A673 (cell line): ENCODE data around the gene GPR27. TPM values are rescaled to one million over a fixed set of nuclear protein-coding genes. Genes with fewer than 3 reads are reported as not detected.

Experiments used
- BruUV-seq: library from RNA; stranded (reverse); fragments of 400-500 nt; replicated peaks from 2 replicates; lab custom pipeline; 2021; lab: Mats Ljungman, UMichigan
- CTCF ChIA-PET: fragments of 300-600 bp; sonication (Branson Sonifier 250); formaldehyde crosslinking; loops from one replicate; lab custom pipeline; 2022; ENCODE audit warnings: antibody characterized with exemption; lab: Charles Lee
- POLR2A ChIA-PET: fragments of 300-600 bp; sonication (Branson Sonifier 250); formaldehyde crosslinking; loops from one replicate; lab custom pipeline; 2022; ENCODE audit warnings: antibody characterized with exemption; ENCODE audit not compliant: low non-redundant PET; lab: Charles Lee
- DNase-seq: peaks from one replicate; pipeline ENCODE4 v3.0.0-alpha.2; 2015; ENCODE audit warnings: low spot score
- H3K27ac ChIP-seq: fragments of 200-600 bp; sonication (generic); 2 replicates; pipeline ENCODE4 v1.5.1; 2016; ENCODE audit warnings: mixed run types, low read depth, mild to moderate bottlenecking, mixed read lengths, antibody characterized with exemption, low read length; ENCODE audit not compliant: poor library complexity, severe bottlenecking
- H3K27me3 ChIP-seq: fragments of 200-600 bp; sonication (generic); replicated peaks from 2 replicates; pipeline ENCODE4 v1.6.1; 2017; ENCODE audit warnings: mixed run types, low read depth, mild to moderate bottlenecking, mixed read lengths, antibody characterized with exemption, low read length; ENCODE audit not compliant: insufficient read depth, poor library complexity
- H3K36me3 ChIP-seq: fragments of 200-600 bp; sonication (generic); 2 replicates; pipeline ENCODE4 v1.6.1; 2016; ENCODE audit warnings: mixed run types, mild to moderate bottlenecking, mixed read lengths, antibody characterized with exemption, low read length; ENCODE audit not compliant: insufficient read depth, poor library complexity, severe bottlenecking
- H3K4me1 ChIP-seq: fragments of 200-600 bp; sonication (generic); 2 replicates; pipeline ENCODE4 v1.6.1; 2017; ENCODE audit warnings: mixed run types, mild to moderate bottlenecking, mixed read lengths, antibody characterized with exemption, low read length; ENCODE audit not compliant: insufficient read depth, poor library complexity, severe bottlenecking
- H3K4me3 ChIP-seq: fragments of 200-600 bp; sonication (generic); 2 replicates; pipeline ENCODE4 v1.5.1; 2016; ENCODE audit warnings: low read depth, mixed run types, mild to moderate bottlenecking, mixed read lengths, low read length; ENCODE audit not compliant: poor library complexity, severe bottlenecking
- H3K9me3 ChIP-seq: fragments of 200-600 bp; sonication (generic); 2 replicates; pipeline ENCODE4 v1.6.1; 2016; ENCODE audit warnings: mixed run types, low read depth, mild to moderate bottlenecking, mixed read lengths, antibody characterized with exemption, low read length; ENCODE audit not compliant: poor library complexity, severe bottlenecking
- CTCF ChIP-seq: fragments of 300-800, 200-600 bp; sonication (generic); conservative IDR thresholded peaks from 2 replicates; pipeline ENCODE4 v1.5.1; 2017; ENCODE audit warnings: low read depth, mild to moderate bottlenecking, antibody characterized with exemption, low read length, moderate library complexity, mixed read lengths
- EZH2 ChIP-seq: fragments of 200-600 bp; sonication (generic); IDR thresholded peaks from 2 replicates; pipeline ENCODE4 v1.6.1; 2017; ENCODE audit warnings: borderline replicate concordance, low read depth, mild to moderate bottlenecking, mixed read lengths, antibody characterized with exemption, low read length; ENCODE audit not compliant: poor library complexity, severe bottlenecking
- intact Hi-C: fragments of 100-400 bp; cut with micrococcal nuclease; formaldehyde crosslinking; loops from one replicate; pipeline ENCODE4 v1.10.0; 2022; ENCODE audit not compliant: unreplicated experiment
- total RNA-seq: library from RNA; stranded (reverse); gene quantifications from 2 replicates; pipeline ENCODE4 v1.2.3, GENCODE V29; 2021

GPR27 gene
- total RNA-seq, 1 experiment from 2014 or later: 6.4 TPM

- Histone ChIP-seq H3K27ac (no peak overlapping the region), H3K4me3 (no peak overlapping the region), H3K4me1 (peaks cover 4% of the 10 kb centered on the region), H3K27me3 (peaks cover 30% of the 10 kb centered on the region), H3K9me3 (no peaks in the 10 kb centered on the region), H3K36me3 (no peaks in the 10 kb centered on the region)
- CTCF ChIA-PET: no interaction called here
- BruUV-seq: no TSS peak
- TF ChIP-seq EZH2 (no peak), CTCF (no peak)
- DNase-seq: no peak
- intact Hi-C loops: no loop called here
- POLR2A ChIA-PET: no interaction called here
Observed at GRCh38 chr3:71786551-71786950, 32.9 kb downstream of the GPR27 start.

GRCh38 chr3:71787851-71788405 lies 34.3 kb downstream of the GPR27 start:
- DNase-seq: no peak
- no peaks in the 10 kb centered on the region for H3K9me3 ChIP-seq
- no peaks in the 10 kb centered on the region for H3K36me3 ChIP-seq
- H3K4me3 ChIP-seq: no peak overlapping the region
- no peak for TF ChIP-seq CTCF
- no peak for TF ChIP-seq EZH2
- BruUV-seq: no TSS peak
- ChIA-PET POLR2A (no interaction called here), CTCF (no interaction called here)
- H3K27ac ChIP-seq: no peak overlapping the region
- intact Hi-C loops: no loop called here
- H3K27me3 ChIP-seq: peaks cover 28% of the 10 kb centered on the region
- H3K4me1 ChIP-seq: peaks cover 4% of the 10 kb centered on the region

GRCh38 chr3:71789922-71790321 lies 36.3 kb downstream of the GPR27 start:
- Histone ChIP-seq H3K4me1 (no peaks in the 10 kb centered on the region), H3K27ac (no peak overlapping the region), H3K36me3 (no peaks in the 10 kb centered on the region), H3K4me3 (no peak overlapping the region), H3K27me3 (peaks cover 10% of the 10 kb centered on the region), H3K9me3 (no peaks in the 10 kb centered on the region)
- ChIA-PET CTCF (no interaction called here), POLR2A (no interaction called here)
- BruUV-seq: no TSS peak
- intact Hi-C loops: no loop called here
- DNase-seq: no peak
- no peak for TF ChIP-seq CTCF
- no peak for TF ChIP-seq EZH2
